ENCODE measurements around the gene CTIF. TPM values are rescaled to one million over a fixed set of nuclear protein-coding genes. Genes with fewer than 3 reads are reported as not detected.

CTIF gene
- polyA plus RNA-seq, 1 experiment: 40.2 TPM

GRCh38 chr18:48909721-48910120 lies 370.9 kb downstream of the CTIF start:
- TF ChIP-seq CTCF (IDR thresholded peaks at IDR 0.05; ENCODE audit: low read depth, low read length): no peak
- ChIA-PET POLR2A (no interaction called here), CTCF (no interaction called here)
- Histone ChIP-seq H3K9me3 (ENCODE audit: control insufficient read depth, insufficient read depth, low read length) (peaks cover 11% of the 10 kb centered on the region), H3K4me3 (ENCODE audit: low read depth, low read length) (no peak overlapping the region), H3K27ac (ENCODE audit: low read depth, low read length) (no peak overlapping the region), H3K27me3 (ENCODE audit: control insufficient read depth, insufficient read depth, low read length) (peaks cover 2% of the 10 kb centered on the region)
- DNase-seq (ENCODE audit: low read depth, low spot score): no peak

- Histone ChIP-seq H3K4me3 (ENCODE audit: low read depth, low read length) (no peak overlapping the region), H3K9me3 (ENCODE audit: control insufficient read depth, insufficient read depth, low read length) (peaks cover 4% of the 10 kb centered on the region; the same call in 1 of the 2 replicates), H3K27ac (ENCODE audit: low read depth, low read length) (no peak overlapping the region), H3K27me3 (ENCODE audit: control insufficient read depth, insufficient read depth, low read length) (peaks cover 2% of the 10 kb centered on the region)
- no peak for TF ChIP-seq CTCF (IDR thresholded peaks at IDR 0.05; ENCODE audit: low read depth, low read length)
- ChIA-PET CTCF (no interaction called here), POLR2A (no interaction called here)
- no peak for DNase-seq (ENCODE audit: low read depth, low spot score)
These were observed 372.2 kb downstream of the CTIF start for GRCh38 chr18:48910972-48911545.

Small RNA genes within 50 kb of the gene (small RNA-seq; reads per million reads assigned to genes)
- gene MIR4743 (ENCODE audit: insufficient read length, low read depth): not detected

Other genes starting within 250 kb of the CTIF start
- gene ZBTB7C, start 129.6 kb upstream of the CTIF start, polyA plus RNA-seq (2011; rRNA removed): not detected in 2 replicates

Data from AG04450 (cell line).